Stimulated activated CD4-positive, alpha-beta T cell treated with anti-CD3 and anti-CD28 coated beads, Interleukin-15, amount 100 ng/mL, for 1 hour (primary cell): ENCODE data around the gene ZKSCAN5.

Source experiments
- DNase-seq, 2 donors: peaks; one replicate each; pipeline ENCODE4 v3.0.0-alpha.2; 2020; ENCODE audit warnings: low read depth in 1 of 2, low spot score in 1 of 2

The ZKSCAN5 gene

DNA sequence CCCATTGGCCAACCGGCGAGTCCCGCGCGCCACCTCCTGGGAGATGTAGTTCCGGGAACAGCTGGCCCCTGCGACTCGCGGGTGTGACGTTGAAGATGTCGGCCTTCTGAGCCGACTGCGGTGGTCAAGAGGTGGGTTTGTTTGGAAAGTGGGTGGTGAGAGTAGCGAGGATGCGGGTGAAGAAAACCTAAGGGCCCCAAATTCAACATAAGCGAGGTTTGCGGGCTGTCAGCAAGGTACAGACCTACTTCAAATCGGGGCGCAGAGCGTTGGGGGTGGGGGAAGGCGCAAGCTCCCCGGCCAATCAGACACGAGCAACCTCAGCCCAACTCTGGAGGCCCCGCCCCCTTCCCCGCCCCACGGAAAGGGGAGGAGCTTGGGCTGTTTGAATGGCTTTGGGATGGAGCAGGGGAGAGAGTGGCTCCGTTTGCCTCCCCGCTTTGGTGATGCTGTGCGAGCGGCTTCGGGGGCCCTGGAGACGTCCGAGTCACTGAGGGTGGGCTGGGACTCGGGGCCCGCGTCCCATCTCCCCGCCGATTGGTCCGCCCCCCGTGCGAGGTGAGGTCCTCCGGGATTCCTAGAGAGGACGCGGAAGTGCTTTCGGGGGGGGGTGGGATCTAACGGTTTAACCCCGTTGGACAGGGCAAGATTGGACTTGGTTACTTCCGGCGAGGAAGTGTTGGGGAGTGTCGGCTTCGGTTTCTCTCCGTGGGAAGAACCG lies at the start of gene ZKSCAN5:
TSS of gene ZKSCAN5 (plus strand) at position 60 of the 721 bp plus-strand sequence. CDS start 1,383 bp downstream, outside the sequence.
- peak; percentile 96 to 98 for DNase-seq

DNA sequence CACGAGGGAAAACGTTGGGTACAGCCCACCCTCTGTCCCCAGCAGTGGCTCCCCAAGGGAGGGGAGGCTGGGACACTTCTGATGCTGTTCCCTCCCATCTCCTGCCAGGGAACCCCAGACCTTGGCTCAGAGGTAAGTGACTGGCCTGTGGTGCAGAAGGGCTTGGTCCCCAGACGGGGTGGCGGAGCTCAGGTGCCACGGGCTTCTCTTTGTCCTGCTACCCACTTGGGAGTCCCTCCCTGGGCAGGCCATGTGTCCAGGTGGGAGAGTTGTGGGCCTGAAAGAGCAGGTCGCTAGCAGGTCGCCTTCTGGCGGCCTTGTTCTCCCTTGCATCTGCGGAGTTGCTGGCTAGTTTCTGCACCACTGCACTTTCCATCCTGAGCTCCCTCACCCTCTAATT lies 48.6 kb upstream of the ZKSCAN5 start:
- DNase-seq: no peak

DNA sequence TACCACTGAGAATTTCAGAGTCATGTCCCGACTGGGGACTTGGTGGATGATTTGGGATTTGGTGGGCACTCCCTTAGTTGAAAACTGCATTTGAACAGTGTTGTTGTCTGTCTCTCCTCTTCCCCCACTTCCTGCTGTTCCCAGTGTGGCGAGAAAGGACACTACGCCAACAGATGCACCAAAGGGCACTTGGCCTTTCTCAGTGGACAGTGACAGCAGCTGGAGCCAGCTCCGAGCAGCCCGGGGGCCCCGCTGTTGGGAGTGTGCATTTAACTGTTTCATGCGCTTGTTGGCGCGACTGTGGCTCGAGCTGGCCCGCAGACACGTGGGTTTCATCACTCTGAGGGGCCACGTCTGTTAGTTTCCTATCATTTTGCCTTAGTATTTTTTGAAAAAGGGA lies 48.2 kb upstream of the ZKSCAN5 start:
- no peak for DNase-seq

DNA sequence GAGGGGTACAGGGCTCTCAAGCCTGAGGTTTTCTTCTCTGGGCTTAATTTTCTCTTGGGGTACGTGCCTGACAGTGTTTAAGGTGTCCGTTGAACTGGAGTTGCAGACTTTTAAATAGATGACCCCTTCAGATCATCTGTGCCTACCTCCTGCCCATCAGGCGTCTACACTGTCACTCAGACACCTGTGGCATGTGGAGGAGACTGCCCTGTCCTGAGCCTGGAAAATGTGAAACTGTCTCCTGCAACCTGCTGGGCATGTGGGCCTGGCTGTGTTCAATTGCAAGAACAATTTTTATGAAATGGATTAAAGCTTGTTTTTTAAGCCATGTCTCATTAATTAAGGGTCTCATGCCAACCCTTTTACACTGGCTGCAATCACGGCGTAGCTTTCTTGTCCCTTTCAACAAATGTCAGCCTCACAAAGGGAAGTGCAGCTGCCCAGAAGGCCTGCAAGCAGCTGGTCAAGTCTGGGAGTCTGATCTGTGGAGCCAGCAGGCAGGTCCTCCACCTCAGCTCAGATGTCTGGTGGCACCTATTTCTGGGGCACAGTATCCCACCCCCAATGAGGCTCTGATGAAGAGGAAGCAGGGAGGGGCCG lies 47.3 kb upstream of the ZKSCAN5 start:
- no peak for DNase-seq

DNA sequence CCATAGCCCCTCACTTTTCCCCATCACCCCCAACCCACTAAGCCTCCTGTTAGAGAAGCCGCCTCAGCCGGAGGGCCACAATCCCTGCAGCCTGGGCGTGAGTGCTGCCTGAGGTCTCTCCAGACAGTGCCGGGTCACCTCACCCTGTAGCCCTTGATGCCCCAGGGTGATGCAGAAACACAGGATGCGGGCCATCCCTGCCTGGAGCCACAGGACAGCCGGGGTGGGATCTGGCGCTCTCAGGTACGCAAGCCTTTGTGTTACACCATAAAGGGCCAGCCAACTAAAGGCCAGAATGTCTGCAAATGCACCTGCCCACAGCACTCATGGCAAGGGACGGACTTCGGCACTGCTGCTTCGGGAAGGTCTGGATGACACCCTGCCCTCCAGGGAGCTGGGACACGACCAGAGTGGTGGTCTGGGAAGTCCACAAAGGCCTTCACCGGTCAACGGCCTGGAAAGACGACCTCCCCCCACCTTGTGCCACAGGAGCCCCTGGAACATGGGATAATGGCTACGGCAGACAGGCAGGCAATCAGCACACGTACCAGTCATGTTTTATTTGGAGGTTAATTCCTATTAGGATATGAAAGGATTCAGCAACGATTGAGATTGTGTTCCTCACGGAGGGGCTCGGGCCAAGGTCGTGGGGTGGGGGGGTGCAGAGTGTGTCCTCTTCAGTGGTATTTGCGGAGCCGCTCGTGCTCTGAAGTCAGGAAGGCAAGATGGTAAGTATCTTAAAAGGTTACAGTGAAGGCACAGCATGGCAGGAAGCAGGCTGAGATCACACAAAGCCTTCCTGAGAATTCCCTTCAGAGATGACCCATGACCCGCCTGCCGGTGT lies 46.6 kb upstream of the ZKSCAN5 start:
- no peak for DNase-seq

DNA sequence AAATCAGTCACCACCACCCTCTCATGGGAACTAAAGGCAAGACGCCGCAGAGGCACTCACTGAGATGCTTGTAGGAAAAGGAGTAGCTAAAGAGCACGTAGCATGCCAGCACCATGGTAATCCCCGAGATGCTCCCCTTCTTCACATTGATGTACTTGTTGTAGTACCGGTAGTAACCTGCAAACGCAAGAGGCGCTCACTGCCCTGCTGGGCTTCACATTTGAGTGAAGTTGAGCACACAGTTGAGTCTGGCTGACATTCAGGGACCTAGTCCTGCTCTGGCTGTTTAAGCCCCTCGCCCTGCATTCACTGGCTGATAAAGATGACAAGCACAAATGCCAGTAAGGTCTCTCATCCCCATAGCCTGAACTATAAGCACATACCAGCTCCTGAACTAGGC lies 45.4 kb upstream of the ZKSCAN5 start:
- no peak for DNase-seq

DNA sequence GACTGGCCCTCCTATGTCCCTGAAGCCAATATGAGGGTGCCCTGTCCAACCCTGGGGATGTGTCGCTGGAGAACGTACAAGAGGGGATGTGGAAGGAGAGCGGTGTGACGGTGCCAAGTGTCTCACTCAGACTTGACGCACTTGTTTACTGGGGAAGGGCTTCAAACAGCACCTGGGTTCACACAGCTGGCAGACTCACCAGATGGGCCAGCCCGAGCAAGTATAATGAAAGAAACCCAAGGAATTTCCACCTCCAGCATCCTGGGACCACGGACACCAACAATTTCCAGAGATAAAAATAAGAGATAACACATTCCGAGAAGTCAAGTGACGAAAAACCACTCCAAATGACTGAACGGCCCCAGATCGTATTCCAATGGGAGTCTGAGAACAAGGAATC lies 43.8 kb upstream of the ZKSCAN5 start:
- no peak for DNase-seq

DNA sequence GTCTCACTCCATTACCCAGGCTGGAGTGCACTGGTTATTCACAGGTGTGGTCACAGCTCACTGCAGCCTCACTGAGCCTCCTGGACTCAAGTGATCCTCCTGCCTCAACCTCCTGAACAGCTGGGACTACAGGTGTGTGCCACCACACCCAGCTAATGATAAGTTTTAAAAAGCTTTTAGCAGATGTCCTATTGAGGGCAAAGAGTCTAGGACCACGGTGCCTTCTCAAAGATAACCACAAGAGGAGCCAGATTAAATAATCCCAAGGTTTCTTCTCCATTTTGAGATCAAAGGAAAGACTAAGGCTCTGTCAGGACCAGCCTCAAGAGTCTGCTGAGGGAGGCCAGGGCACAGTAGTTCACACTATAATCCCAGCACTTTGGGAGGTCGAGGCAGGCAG lies 43.2 kb upstream of the ZKSCAN5 start:
- no peak for DNase-seq

DNA sequence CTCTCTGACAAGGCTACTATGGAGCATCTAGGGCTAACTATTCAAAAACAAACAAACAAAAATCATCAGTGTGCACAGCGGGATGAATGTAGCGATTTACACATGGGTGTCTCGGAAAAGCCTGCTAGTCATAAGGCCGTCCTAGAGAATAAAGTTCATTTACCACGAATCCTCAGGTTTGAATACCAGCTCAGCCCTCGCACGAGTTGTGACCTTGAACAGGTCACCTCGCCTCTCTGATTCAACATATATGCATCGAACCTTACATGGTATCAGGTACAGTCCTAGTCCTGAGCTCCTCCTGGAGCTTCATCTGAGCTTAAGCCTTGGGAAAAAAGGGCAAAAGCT lies 39.1 kb upstream of the ZKSCAN5 start:
- DNase-seq: no peak

DNA sequence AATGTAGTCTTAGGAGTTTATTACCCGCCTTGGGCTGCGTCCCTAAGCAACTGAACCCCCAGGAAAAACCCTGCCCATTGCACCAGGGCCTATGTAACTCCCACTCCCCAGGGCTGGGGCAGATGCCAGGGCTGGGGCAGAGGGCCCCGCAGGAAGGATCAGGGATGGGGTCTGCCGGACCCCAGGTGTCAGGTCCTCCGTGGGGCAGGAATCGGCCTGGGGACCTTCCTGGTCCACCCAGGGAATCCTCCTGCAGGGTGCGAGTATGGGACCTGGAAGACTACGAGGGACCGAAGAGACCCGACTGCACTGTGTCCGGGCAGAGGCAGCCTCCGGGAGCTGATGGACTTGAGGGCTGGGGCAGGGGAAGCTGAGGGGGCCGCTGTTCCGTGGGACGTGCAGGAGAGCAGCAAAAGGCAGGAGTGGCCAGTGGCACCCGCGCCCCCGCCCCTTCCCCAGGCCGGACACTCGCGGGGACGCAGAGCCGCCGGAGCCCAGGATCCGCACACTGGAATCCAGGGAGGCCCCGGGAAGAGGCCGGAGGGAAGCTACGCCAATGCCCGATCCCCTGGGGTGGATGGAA lies 36.0 kb upstream of the ZKSCAN5 start:
- no peak for DNase-seq

DNA sequence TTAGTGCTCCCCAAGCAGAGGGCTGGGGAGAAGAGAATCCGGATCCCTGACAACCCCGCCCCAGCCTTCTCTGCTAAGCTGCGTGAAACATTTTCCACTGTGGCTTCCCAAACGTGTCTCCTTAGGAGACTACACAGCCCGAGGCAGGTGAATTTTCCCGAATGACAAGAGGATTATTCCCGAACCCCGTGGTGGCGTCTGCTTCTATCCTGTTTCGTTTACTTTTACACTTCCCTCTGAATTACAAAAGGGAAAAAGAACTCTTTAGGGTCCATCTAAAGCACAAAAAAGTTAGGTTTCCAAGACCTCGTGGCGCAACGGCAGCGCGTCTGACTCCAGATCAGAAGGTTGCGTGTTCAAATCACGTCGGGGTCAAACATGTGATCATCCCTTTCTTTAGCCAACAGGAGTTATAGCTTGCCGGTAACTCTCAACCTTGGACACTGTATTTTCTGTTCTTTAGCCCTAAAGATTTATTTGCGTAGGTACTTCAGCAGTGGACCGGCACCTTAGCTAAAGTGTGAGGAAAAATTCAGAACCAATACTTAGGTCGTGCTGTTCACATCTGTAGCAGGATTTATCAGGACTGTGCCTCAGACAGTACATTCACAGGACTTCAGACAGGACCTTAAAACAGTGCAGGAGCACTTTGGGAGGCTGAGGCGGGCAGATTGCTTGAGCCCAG lies 34.9 kb upstream of the ZKSCAN5 start:
- no peak for DNase-seq

DNA sequence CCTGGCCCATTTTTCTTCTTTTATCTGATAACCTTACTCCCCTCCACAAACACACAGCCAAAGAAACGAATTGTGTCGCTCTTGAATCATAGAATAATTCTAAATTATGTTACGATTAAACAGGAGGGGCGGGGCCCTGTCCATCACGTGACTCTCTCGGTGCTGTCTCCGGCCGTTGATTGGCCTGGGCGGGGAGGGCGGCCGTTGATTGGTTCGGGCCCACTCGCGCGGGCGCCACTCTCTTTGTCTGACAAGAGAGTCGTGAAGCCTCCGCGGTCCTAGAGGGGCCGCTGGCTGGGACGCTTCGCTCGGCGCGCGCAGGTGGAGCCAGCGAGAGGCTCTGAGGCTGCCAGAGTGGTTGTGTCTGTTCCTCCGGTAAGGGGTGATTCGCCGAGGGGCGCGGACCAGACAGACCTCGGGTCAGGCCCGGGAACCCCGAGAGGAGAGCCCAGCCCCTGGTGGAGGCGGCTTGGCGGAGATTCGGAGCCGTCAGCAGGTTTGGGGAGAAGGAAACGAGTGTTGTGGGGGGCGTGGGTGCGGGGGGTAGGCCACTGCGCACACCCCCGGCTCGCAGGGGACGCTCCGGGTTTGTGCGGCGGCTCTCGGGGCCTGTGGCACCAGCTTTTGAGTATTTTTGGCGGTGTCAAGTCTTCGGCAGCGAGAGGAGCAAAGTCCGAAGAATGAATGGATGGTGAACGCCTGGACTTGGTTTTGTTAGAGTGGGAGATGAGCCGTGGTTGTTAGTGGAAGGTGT lies 31.7 kb upstream of the ZKSCAN5 start, which contains the start of gene ZNF789:
TSS of gene ZNF789 (plus strand) at position 330 of the 754 bp plus-strand sequence. CDS start 3,567 bp downstream, outside the sequence.
- DNase-seq: peak; percentile 95 to 97

DNA sequence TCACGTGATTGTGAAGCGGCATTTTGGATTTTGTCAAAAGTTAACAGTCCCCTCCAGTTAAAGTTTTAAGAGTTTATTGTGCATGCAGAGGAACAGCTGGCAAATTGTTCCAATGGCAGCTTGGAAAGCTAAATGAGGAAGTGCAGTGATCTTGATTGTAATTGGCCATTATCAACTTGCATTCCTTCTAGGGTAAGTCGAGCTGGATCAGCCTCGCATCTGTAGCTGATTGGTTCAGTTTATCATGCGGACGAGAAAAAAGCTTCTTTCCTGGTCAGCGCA lies 31.2 kb upstream of the ZKSCAN5 start:
- no peak for DNase-seq

DNA sequence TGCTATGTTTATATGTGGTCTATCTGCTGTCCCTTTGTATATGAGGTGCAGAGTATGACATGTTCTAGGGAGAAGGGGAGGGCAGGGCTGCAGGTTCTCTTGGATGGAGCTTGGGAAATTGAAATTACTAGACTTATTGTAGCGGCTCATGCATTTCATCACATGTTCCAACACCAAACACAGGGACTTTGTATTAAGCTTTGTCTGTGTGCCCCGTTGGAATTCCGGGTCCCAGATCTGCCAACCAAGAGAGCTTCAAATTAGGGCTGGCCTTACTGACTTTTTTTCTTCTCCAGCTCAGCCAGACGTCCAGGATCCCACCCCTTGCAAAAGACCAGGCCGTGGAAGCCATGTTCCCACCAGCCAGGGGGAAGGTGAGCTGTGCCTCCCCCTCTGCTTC lies 28.4 kb upstream of the ZKSCAN5 start:
- no peak for DNase-seq

DNA sequence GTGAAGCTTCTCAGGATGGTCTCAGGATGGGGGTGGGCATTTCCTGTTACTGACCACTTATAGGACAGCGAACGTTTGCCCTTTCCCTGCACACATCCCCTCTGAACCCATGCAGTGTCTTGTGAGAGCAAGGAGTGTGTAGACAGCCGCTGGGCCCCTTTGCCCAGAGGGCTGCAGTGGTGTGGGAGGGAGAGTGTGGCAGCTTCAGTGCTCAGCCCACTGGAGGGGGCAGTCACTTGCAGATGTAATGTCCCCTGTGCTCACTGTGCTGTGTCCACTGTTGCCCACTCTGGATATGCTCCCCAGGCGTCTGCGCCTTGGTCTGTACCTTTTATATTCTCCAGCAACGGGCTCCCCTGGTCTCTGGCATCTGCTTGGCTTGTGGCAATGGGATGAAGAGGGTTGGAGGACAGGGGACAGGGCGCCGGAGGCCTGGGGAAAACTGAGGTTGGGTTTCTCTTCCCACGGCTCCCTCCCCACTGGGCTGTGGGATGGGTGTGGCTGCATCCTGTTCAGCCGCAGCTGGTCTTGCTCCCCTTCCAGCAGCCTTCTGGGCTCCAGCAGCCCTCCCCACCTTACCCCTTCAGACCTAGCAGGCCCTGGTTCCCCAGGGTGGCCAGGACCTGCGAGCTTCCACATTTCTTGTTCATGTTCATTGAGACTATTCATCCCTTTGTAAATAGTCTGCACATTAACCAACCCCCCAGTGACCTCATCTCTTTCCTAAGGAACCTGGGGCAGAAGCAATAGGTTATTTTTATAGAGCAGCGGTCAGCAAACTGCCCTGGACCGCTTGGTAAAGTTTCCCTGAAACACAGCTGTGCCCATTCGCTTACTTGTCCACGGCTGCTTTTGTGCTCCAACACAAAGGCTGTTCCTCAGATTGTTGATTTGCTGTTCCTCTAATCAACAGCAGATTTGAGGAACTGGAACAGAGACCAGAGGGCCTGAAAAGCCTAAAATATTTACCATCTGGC lies 25.7 kb upstream of the ZKSCAN5 start:
- no peak for DNase-seq

DNA sequence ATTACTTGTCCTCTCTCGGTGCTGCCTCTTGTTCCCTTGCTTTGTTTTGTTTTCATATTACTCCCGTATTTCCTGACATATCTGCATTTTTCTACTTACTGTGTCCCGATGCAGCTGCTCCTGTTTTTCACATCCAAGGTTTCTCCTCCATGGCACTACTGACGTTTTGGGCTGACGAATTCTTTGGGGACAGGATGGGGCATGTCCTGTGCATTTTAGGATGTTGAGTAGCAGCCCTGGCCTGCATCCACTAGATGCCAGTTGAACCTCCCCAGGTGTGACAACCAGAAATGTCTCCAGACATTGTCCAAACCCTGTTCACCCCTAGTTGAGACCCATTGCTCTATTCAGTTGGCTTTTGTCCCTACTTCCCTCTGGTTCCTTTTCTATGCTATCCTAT lies 19.4 kb upstream of the ZKSCAN5 start:
- DNase-seq: no peak

DNA sequence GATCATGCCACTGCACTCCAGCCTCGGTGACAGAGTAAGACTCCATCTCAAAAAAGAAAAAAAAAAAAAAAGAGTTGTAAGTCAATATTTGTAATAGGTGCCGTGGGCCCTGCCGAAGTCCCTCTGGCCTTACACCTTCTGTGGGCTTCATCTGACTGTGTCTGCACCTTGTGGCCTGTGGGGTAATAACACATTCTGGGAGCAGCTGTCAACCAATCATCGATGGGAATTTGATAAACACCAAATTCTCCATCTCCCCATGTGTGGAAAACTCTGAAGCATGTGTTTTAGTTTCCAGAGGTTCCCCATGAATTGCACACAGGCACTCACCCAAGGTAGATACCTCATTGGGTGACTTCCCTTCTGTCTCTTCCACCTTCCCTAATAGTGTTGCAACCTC lies 15.2 kb upstream of the ZKSCAN5 start:
- DNase-seq: no peak

DNA sequence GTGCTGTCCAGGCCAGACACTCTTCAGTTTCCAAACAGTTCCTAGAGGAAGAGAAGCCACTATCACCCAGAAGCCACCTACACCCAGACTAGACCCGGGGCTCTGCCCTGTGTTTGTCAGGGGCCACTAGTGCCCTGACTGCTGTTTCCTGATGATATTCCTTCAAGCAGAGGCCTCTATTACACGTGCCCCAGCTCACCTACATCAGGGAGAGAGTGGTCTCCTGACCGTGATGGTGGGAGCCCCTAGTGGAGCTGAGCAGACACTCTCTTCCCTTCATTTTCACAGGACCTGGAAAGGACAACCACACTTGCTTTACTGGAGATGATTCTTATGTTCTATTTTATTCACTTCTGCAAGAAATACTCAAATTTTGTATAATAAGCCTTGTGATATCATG lies 13.6 kb upstream of the ZKSCAN5 start:
- DNase-seq: no peak

DNA sequence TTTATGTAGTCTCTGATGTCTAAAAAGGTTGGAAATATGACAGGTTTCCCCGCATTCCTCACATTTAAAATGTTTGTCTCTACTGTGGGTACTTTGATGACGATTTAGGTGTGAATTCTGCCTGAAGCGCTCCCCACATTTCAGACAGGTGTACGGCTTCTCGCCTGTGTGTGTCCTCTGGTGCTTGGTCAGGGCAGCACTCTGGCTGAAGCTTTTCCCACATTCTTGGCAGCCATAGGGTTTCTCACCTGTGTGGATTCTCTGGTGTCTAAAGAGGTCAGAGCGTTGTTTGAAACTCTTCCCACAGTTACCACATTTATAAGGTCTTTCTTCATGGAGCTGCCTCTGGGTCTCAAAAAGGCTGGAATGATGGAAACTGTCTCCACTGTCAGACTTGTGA lies 10.6 kb upstream of the ZKSCAN5 start:
- no peak for DNase-seq
